GM18519 (cell line): ENCODE measurements around the gene TRIM3.
"Not testable (repeated sequence)": the region's sequence is repeated elsewhere in the genome, so short reads cannot be mapped to it uniquely, and the experiment has no call there.

Source experiments
- ATAC-seq: cut with Tn5 transposase; IDR thresholded peaks from one replicate; pipeline ENCODE4 v1.9.1; 2021; ENCODE audit warnings: mild to moderate bottlenecking, moderate library complexity; ENCODE audit not compliant: unreplicated experiment, low FRiP score

TRIM3 gene

GRCh38 chr11:6473451-6474412 is at the start of gene TRIM3:
Gene TRIM3 (minus strand): TSS chr11:6473941. CDS start chr11:6465695, 8,246 bp downstream.
- no peak for ATAC-seq

- no peak for ATAC-seq
Observed at GRCh38 chr11:6523253-6523652, 49.5 kb upstream of the TRIM3 start.

- ATAC-seq: not testable (repeated sequence)
Observed at GRCh38 chr11:6521946-6522345, 48.2 kb upstream of the TRIM3 start.

GRCh38 chr11:6520265-6520664 is 46.5 kb upstream of the TRIM3 start:
- ATAC-seq: no peak

- ATAC-seq: no peak
Observed at GRCh38 chr11:6516865-6517264, 43.1 kb upstream of the TRIM3 start.

GRCh38 chr11:6505577-6506240 is 32.0 kb upstream of the TRIM3 start:
- ATAC-seq: no peak

GRCh38 chr11:6504166-6504565 is 30.4 kb upstream of the TRIM3 start:
- no peak for ATAC-seq

GRCh38 chr11:6502382-6502781 is 28.6 kb upstream of the TRIM3 start:
- no peak for ATAC-seq

GRCh38 chr11:6498544-6498943 is 24.8 kb upstream of the TRIM3 start:
- ATAC-seq: no peak

GRCh38 chr11:6498121-6498520 is 24.4 kb upstream of the TRIM3 start:
- ATAC-seq: no peak

GRCh38 chr11:6497069-6497839 is 23.5 kb upstream of the TRIM3 start, which contains the start of gene DNHD1:
Gene DNHD1 (plus strand): TSS chr11:6497280. CDS start chr11:6498216, 936 bp downstream.
- ATAC-seq: no peak

- no peak for ATAC-seq
Observed at GRCh38 chr11:6489306-6489705, 15.6 kb upstream of the TRIM3 start.

- no peak for ATAC-seq
Observed at GRCh38 chr11:6488821-6489220, 15.1 kb upstream of the TRIM3 start.

GRCh38 chr11:6488342-6488741 is 14.6 kb upstream of the TRIM3 start:
- ATAC-seq: no peak

GRCh38 chr11:6486938-6487337 is 13.2 kb upstream of the TRIM3 start:
- no peak for ATAC-seq

- ATAC-seq: no peak
Observed at GRCh38 chr11:6486256-6486655, 12.5 kb upstream of the TRIM3 start.

- ATAC-seq: no peak
Observed at GRCh38 chr11:6485661-6486060, 11.9 kb upstream of the TRIM3 start.

GRCh38 chr11:6483015-6483414 is 9.3 kb upstream of the TRIM3 start:
- no peak for ATAC-seq

- no peak for ATAC-seq
Observed at GRCh38 chr11:6482441-6482840, 8.7 kb upstream of the TRIM3 start.

- ATAC-seq: no peak
Observed at GRCh38 chr11:6481924-6482275, 8.2 kb upstream of the TRIM3 start.
